Fibroblast of mammary gland (primary cell): ENCODE measurements around the gene PAX7.
"Not testable (repeated sequence)": the region's sequence is repeated elsewhere in the genome, so short reads cannot be mapped to it uniquely, and the experiment has no call there.

ENCODE experiments used
- DNase-seq: peaks from one replicate; pipeline ENCODE4 v3.0.0-alpha.2; 2010; ENCODE audit warnings: low read depth
- H3K4me3 ChIP-seq: 2 replicates; pipeline ENCODE4 v1.5.1; 2011; ENCODE audit warnings: low read depth, mild to moderate bottlenecking, low read length, moderate library complexity; ENCODE audit not compliant: control insufficient read depth
- CTCF ChIP-seq: conservative IDR thresholded peaks from 2 replicates; pipeline ENCODE4 v1.5.1; 2011; ENCODE audit warnings: low read depth, low read length, inconsistent platforms; ENCODE audit not compliant: control insufficient read depth, insufficient read depth

The PAX7 gene

GRCh38 chr1:18739897-18740296 lies 109.3 kb downstream of the PAX7 start:
- DNase-seq = no peak
- no peak for TF ChIP-seq CTCF
- no peak overlapping the region for H3K4me3 ChIP-seq

- no peak overlapping the region for H3K4me3 ChIP-seq
- DNase-seq = no peak
Measured at GRCh38 chr1:18740617-18741016, 110.0 kb downstream of the PAX7 start.

DNA sequence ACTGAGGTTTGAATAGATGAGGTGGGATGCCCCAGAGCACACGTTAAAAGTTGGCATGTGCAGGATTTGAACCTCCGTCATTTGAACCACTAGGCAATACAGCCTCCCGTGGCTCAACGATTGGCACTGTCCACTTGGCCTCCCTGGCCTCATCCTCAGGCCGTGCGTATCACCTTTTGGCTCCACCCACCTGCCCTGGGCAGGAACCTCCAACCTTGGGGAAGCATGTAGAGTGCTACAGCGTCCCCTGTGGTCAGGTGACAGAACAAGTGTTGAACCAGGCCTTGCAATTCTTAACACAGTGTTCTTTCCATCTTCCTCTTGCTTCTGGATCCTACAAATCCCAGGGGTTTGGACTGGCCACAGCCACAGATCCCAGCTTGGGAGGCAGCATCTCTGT lies 112.6 kb downstream of the PAX7 start:
- no peak for TF ChIP-seq CTCF
- no peak for DNase-seq
- H3K4me3 ChIP-seq = no peak overlapping the region

More at GRCh38 chr1:18740617-18741016, 110.0 kb downstream of the PAX7 start:
- no peak for TF ChIP-seq CTCF

DNA sequence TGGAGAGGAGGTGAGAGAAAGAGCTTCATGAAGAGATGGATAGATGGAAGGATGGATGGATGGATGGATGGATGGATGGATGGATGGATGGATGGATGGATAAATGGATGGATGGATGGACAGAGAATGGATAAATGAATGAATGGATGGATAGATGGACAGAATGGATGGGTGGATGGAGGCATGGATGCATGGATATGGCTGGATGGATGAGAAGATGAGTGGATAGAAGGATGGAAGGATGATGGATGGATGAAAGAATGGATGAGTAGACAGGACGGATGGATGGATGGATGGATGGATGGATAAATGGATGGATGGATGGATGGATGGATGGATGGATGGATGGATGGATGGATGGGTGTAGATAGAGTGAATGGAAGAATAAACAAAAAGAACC lies 113.7 kb downstream of the PAX7 start:
- H3K4me3 ChIP-seq, DNase-seq: not testable (repeated sequence)

GRCh38 chr1:18746981-18747380 lies 116.3 kb downstream of the PAX7 start:
- no peak overlapping the region for H3K4me3 ChIP-seq
- no peak for DNase-seq
- no peak for TF ChIP-seq CTCF

- no peak overlapping the region for H3K4me3 ChIP-seq
- no peak for TF ChIP-seq CTCF
- DNase-seq = no peak
Measured at GRCh38 chr1:18747671-18748070, 117.0 kb downstream of the PAX7 start.

DNA sequence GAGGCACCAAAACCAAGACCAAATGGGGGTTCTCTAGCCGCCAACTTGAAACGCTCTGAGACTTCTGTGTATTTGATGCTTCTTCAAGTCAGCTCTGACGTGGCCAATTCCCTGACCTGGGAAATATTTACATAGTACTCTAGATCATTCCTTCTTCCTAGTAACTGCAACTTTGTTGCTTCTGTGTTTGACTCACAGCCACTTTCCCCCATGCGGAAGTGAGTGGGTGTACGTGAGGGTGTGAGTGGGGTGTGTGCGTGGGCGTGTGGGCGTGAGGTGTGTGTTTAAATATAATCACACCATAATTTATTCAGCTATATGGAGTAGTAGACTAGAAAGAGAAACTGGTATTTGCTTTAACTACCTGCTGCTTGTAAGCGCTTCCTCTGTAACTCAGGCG lies 117.8 kb downstream of the PAX7 start:
- H3K4me3 ChIP-seq = no peak overlapping the region
- no peak for TF ChIP-seq CTCF
- DNase-seq = no peak
